Renal cortex interstitium (tissue), 11 donors: ENCODE results near the gene CXCR6. TPM values are rescaled to one million over a fixed set of nuclear protein-coding genes. Genes with fewer than 3 reads are reported as not detected.

ENCODE experiments used
- DNase-seq, 11 donors: peaks; one replicate each; pipeline ENCODE4 v3.0.0-alpha.2; 2013; ENCODE audit warnings: low read depth in 9 of 11, low spot score in 4 of 11; ENCODE audit errors: extremely low read depth in 1 of 11
- polyA plus RNA-seq, 3 donors: library from polyadenylated mRNA; unstranded; fragments of 120-200 nt; gene quantifications; one replicate each; pipeline ENCODE4 v1.2.1, GENCODE V29; 2013; ENCODE audit not compliant: insufficient read length in 3 of 3

CXCR6 gene
- polyA plus RNA-seq, 3 donors, result 0.23 to 0.67 (median 0.24) TPM

- DNase-seq, result no peak
Observed at GRCh38 chr3:45960289-45960688, 17.0 kb downstream of the CXCR6 start.

GRCh38 chr3:45962033-45962432, 18.8 kb downstream of the CXCR6 start:
- DNase-seq, result no peak

GRCh38 chr3:45964139-45964538, 20.9 kb downstream of the CXCR6 start:
- no peak for DNase-seq

- DNase-seq, result no peak
Observed at GRCh38 chr3:45965253-45965652, 22.0 kb downstream of the CXCR6 start.

- no peak for DNase-seq
Observed at GRCh38 chr3:45965653-45966052, 22.4 kb downstream of the CXCR6 start.

GRCh38 chr3:45966371-45966791, 23.1 kb downstream of the CXCR6 start:
- peak in 3 of 11 donors; percentile 5 to 37 (median 24) for DNase-seq

- no peak for DNase-seq
Observed at GRCh38 chr3:45966950-45967640, 23.8 kb downstream of the CXCR6 start.

GRCh38 chr3:45967724-45968123, 24.5 kb downstream of the CXCR6 start:
- no peak for DNase-seq

- DNase-seq, result no peak
Observed at GRCh38 chr3:45968149-45968548, 24.9 kb downstream of the CXCR6 start.

GRCh38 chr3:45968706-45969105, 25.4 kb downstream of the CXCR6 start:
- no peak for DNase-seq

GRCh38 chr3:45969116-45969515, 25.9 kb downstream of the CXCR6 start:
- no peak for DNase-seq

- no peak for DNase-seq
Observed at GRCh38 chr3:45969953-45970352, 26.7 kb downstream of the CXCR6 start.

GRCh38 chr3:45972534-45973402, 29.5 kb downstream of the CXCR6 start:
- no peak for DNase-seq

GRCh38 chr3:45974686-45975085, 31.4 kb downstream of the CXCR6 start:
- no peak for DNase-seq

- no peak for DNase-seq
Observed at GRCh38 chr3:45975686-45976085, 32.4 kb downstream of the CXCR6 start.

GRCh38 chr3:45976191-45977091, 33.2 kb downstream of the CXCR6 start:
- DNase-seq, result no peak

- DNase-seq, result no peak
Observed at GRCh38 chr3:45978006-45978761, 34.9 kb downstream of the CXCR6 start.

- DNase-seq, result no peak
Observed at GRCh38 chr3:45979378-45979777, 36.1 kb downstream of the CXCR6 start.
